C4-2B (cell line): ENCODE data around the gene BAHCC1.
A peak's percentile ranks its signal among the peaks of the same experiment; 100 is the strongest.

Experiments used
- H3K27ac ChIP-seq: fragments of 450-650 bp; 2 replicates; pipeline ENCODE4 v1.5.1; 2017
- ZFX ChIP-seq: fragments of 450-650 bp; IDR thresholded peaks from 2 replicates; pipeline ENCODE4 v1.6.1; 2017
- TF ChIP-seq, protein P1 (sequence below): fragments of 450-650 bp; conservative IDR thresholded peaks from 2 replicates; pipeline ENCODE4 v1.5.1; 2017; ENCODE audit warnings: mild to moderate bottlenecking

BAHCC1 gene

DNA sequence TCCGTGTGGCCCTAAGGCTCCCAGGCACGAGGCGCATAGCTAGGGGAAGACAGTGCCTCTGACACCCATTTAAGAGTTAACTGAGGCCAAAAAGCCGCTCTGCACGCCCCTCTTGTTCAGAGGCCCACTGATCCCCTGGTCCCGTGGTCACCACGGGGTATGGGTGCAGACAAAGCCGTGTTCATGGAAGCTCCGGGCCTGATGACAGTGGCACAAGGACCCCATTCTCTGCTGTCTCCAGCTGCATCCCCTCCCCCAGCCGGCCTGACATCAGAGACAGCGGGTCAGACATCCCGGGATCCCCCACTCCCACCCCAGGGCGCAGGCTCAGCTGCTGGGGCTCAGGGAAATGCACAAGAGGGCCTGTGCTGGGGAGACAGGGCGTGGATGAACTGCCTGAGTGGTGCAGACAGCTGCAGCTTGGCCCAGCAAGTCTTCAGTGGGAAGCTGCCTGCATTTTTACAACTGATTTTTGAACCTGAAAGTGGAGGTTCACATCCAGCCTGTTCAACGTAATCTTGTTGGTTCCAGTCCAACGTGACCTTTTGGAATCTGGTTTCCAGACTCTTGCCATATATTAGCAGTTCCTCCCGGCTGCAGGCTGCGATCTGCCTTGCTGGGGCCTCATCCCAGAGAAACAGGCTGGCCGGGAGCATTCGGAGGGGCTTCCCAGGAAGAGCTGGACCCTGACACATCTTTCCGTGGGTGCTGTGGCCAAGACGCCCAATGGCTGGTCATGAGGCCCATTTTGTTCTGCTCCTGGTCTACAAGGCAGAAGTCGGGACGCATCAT is 9.7 kb upstream of the BAHCC1 start:
- no peak overlapping the region; the same call in 1 of the 2 replicates for H3K27ac ChIP-seq
- no peak for TF ChIP-seq ZFX
- TF ChIP-seq, protein P1, sequence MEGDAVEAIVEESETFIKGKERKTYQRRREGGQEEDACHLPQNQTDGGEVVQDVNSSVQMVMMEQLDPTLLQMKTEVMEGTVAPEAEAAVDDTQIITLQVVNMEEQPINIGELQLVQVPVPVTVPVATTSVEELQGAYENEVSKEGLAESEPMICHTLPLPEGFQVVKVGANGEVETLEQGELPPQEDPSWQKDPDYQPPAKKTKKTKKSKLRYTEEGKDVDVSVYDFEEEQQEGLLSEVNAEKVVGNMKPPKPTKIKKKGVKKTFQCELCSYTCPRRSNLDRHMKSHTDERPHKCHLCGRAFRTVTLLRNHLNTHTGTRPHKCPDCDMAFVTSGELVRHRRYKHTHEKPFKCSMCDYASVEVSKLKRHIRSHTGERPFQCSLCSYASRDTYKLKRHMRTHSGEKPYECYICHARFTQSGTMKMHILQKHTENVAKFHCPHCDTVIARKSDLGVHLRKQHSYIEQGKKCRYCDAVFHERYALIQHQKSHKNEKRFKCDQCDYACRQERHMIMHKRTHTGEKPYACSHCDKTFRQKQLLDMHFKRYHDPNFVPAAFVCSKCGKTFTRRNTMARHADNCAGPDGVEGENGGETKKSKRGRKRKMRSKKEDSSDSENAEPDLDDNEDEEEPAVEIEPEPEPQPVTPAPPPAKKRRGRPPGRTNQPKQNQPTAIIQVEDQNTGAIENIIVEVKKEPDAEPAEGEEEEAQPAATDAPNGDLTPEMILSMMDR = no peak

DNA sequence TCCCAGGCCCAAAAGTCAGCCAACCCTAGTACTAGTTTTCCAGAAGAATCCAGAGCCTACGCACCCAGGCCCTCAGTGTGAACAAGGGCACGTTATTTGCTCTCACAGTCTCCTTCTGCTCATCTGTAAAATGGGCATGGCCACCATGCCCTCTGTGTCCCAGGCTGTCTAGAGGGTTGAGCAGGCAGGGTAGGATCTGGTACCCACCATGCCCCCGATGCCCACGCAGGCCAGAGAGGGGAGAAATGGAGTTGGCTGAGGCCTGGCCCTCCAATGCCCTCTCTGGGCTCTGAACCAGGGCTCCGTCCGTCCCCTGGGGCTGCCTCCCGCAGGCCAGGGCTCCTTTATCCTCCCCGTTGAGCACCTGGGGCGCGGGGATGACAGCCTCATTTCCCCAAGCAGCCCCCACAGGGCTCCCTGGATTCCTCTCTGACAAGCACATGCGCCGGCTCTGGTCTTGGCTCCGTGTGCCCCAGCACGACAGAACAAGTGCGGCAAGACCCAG is 9.1 kb upstream of the BAHCC1 start:
- peak overlapping the region; percentile 69 for H3K27ac ChIP-seq
- TF ChIP-seq ZFX = no peak
- TF ChIP-seq, protein P1 = no peak

DNA sequence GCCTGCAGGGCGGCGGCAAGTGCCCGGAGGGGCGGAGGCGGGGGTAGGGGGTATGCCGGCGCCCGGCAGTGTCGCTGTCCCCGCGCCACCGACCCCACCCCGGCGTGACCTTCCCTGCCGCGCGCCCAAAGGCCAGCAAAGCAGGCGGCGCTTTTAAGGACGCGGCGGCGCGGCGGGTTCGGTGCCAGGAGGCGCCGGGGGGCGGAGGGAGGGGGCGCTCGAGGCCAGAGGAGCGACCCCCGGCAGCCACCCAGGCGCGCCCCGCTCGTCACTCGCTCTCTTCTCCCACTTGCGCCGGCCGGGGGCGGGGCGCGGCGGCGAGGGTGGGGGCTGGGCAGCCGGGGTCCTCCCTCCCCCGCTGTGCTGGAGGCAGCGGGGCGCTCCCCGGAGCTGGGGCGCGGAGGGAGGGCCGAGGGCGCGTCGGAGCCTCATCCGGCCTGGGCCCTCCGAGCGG is 8.6 kb upstream of the BAHCC1 start:
- no peak for TF ChIP-seq ZFX
- TF ChIP-seq, protein P1 = no peak
- peak overlapping the region; percentile 69 for H3K27ac ChIP-seq

DNA sequence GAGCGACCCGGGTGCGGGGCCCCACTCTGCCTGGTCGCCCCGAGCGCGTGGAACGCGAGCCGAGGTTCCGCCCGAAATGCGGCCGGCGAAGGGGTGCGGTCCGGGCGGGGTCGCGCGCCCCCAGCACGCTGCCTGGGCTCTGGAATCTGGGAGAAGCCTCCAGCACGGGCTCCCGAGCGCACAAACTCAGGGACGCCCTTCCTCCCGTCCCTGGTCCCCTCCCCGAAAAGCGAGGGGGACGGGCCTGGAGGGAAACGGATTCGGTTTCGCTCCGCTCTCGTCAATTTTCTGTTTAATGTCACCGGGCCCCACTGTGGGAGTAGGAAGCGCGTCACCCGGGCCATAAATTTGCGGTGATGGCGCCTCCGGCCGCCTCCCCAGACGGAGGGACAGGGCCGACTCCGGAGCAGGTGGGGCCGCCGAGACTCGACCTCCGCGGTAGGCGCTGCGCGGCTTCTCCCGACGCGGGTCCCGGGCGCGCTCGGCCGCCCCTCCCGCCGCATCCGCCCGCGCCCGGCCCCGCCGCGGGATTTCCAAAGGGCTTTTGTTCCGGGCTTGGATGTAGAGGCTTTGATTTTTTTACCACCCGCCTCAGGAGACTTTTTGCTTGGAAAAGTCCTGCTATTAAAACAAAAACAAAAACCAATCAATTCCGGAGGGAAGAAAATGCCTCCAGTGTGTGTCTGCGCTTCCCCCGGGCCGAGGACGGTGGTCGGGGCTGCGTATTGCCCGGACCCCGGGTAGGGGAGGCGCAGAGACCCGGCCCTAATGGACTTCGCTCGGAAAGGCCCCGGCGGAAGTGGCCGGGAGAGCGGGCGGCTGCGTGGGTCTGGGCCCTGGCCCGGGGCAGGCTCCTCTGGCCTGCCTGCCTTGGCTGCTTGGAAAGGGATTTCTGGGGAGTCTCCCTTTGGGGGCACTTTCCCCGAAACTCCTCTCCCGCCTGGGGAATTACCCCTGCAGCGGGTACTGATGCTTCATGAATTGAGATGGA is 7.9 kb upstream of the BAHCC1 start:
- H3K27ac ChIP-seq = peak overlapping the region; percentile 69
- TF ChIP-seq ZFX = 0 out of 2 replicates have a peak, but pooled peaks have one; percentile 21
- TF ChIP-seq, protein P1 = no peak

DNA sequence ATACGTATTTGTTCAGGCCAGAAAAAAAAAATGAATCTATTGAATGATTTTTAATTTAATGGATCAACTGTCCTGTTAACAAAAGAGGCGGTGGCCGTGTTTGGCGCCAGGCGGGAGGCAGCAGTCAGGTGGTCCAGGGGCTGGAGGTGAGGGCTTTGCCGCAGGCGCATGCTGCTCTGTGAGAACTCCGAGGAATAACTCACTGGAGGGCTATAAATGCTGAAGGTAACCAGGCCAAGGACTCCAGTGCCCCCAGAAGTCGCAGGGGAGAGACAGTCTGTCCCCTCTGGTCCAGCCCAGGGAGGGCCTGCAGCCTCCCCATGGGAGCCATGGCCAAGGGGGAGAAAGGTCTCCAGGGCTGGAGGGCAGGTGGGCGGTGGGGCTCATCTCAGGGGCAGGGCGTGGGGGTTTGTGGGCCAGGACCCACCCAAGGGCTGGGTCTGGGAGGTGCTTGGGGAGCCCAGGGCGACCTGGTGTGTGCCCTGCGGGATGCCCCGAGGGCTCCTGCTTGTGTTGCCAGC is 7.1 kb upstream of the BAHCC1 start:
- peak overlapping the region; percentile 69; the same call in 1 of the 2 replicates for H3K27ac ChIP-seq
- no peak for TF ChIP-seq ZFX

DNA sequence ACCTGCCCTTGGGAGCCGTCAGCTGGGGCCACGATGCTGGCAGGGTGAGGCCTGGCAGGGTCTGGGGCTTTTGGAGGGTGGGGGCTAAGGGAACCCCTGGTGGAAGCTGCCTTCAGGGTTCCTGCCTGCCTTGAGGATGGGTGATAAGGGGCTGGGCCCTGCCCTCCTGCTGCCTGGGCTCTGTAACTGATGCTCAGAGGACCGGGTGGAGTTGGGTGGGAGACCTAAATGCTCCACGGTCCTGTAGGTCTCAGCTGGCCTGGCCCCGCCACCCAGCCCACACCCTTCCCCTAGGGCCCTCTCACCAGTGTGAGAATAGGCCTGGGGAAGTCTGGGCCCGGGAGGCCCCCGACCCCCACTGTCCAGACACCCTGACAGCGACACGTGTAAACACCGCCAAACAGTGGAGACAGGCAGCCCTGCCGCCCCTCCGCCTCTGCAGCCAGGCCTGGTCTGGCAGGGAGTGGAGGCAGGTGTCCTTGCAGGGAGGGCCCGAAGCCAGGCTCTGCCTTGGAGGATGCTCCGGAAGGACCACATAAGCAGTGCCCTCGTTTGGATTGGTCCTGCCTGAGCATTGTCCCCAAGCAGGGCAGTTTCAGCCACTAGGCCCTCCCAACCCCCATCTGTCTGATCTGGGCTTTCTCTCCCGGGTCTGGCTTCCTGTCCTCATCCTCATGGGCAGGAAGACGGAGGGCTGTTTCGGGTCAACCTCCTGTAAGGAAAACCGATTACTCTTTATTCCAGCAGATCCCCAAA is 6.5 kb upstream of the BAHCC1 start:
- no peak overlapping the region for H3K27ac ChIP-seq
- TF ChIP-seq, protein P1 = no peak
- TF ChIP-seq ZFX = no peak

DNA sequence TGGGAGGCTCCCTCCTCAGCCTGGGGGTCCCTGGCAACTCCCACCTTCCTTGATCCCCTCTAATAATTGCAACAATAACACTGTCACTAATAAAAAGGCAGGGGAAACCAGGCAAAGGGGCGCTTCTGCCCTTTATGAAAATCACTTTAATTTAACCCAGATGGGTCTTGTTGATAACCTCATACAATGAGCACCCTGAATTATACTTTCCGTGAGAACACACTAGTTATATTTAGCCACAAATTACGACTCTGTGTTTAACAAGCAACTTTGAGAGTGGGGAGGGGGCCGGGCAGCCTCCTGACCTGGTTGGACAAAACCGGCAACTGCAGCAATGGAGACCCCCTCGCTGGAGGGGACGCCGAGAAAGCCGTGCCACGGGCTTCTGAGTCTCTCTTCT is 5.7 kb upstream of the BAHCC1 start:
- TF ChIP-seq ZFX = no peak
- TF ChIP-seq, protein P1 = no peak
- no peak overlapping the region for H3K27ac ChIP-seq
